A673 (cell line): ENCODE data around the gene TENM4. TPM values are rescaled to one million over a fixed set of nuclear protein-coding genes. Genes with fewer than 3 reads are reported as not detected.

ENCODE experiments used
- BruUV-seq: library from RNA; stranded (reverse); fragments of 400-500 nt; replicated peaks from 2 replicates; lab custom pipeline; 2021; lab: Mats Ljungman, UMichigan
- CTCF ChIA-PET: fragments of 300-600 bp; sonication (Branson Sonifier 250); formaldehyde crosslinking; loops from one replicate; lab custom pipeline; 2022; ENCODE audit warnings: antibody characterized with exemption; lab: Charles Lee
- POLR2A ChIA-PET: fragments of 300-600 bp; sonication (Branson Sonifier 250); formaldehyde crosslinking; loops from one replicate; lab custom pipeline; 2022; ENCODE audit warnings: antibody characterized with exemption; ENCODE audit not compliant: low non-redundant PET; lab: Charles Lee
- DNase-seq: peaks from one replicate; pipeline ENCODE4 v3.0.0-alpha.2; 2015; ENCODE audit warnings: low spot score
- H3K27ac ChIP-seq: fragments of 200-600 bp; sonication (generic); 2 replicates; pipeline ENCODE4 v1.5.1; 2016; ENCODE audit warnings: mixed run types, low read depth, mild to moderate bottlenecking, mixed read lengths, antibody characterized with exemption, low read length; ENCODE audit not compliant: poor library complexity, severe bottlenecking
- H3K27me3 ChIP-seq: fragments of 200-600 bp; sonication (generic); replicated peaks from 2 replicates; pipeline ENCODE4 v1.6.1; 2017; ENCODE audit warnings: mixed run types, low read depth, mild to moderate bottlenecking, mixed read lengths, antibody characterized with exemption, low read length; ENCODE audit not compliant: insufficient read depth, poor library complexity
- H3K36me3 ChIP-seq: fragments of 200-600 bp; sonication (generic); 2 replicates; pipeline ENCODE4 v1.6.1; 2016; ENCODE audit warnings: mixed run types, mild to moderate bottlenecking, mixed read lengths, antibody characterized with exemption, low read length; ENCODE audit not compliant: insufficient read depth, poor library complexity, severe bottlenecking
- H3K4me1 ChIP-seq: fragments of 200-600 bp; sonication (generic); 2 replicates; pipeline ENCODE4 v1.6.1; 2017; ENCODE audit warnings: mixed run types, mild to moderate bottlenecking, mixed read lengths, antibody characterized with exemption, low read length; ENCODE audit not compliant: insufficient read depth, poor library complexity, severe bottlenecking
- H3K4me3 ChIP-seq: fragments of 200-600 bp; sonication (generic); 2 replicates; pipeline ENCODE4 v1.5.1; 2016; ENCODE audit warnings: low read depth, mixed run types, mild to moderate bottlenecking, mixed read lengths, low read length; ENCODE audit not compliant: poor library complexity, severe bottlenecking
- H3K9me3 ChIP-seq: fragments of 200-600 bp; sonication (generic); 2 replicates; pipeline ENCODE4 v1.6.1; 2016; ENCODE audit warnings: mixed run types, low read depth, mild to moderate bottlenecking, mixed read lengths, antibody characterized with exemption, low read length; ENCODE audit not compliant: poor library complexity, severe bottlenecking
- EZH2 ChIP-seq: fragments of 200-600 bp; sonication (generic); IDR thresholded peaks from 2 replicates; pipeline ENCODE4 v1.6.1; 2017; ENCODE audit warnings: borderline replicate concordance, low read depth, mild to moderate bottlenecking, mixed read lengths, antibody characterized with exemption, low read length; ENCODE audit not compliant: poor library complexity, severe bottlenecking
- intact Hi-C: fragments of 100-400 bp; cut with micrococcal nuclease; formaldehyde crosslinking; loops from one replicate; pipeline ENCODE4 v1.10.0; 2022; ENCODE audit not compliant: unreplicated experiment
- total RNA-seq: library from RNA; stranded (reverse); gene quantifications from 2 replicates; pipeline ENCODE4 v1.2.3, GENCODE V29; 2021
- TF ChIP-seq, protein P1 (sequence below): fragments of 300-800, 200-600 bp; sonication (generic); conservative IDR thresholded peaks from 2 replicates; pipeline ENCODE4 v1.5.1; 2017; ENCODE audit warnings: low read depth, mild to moderate bottlenecking, antibody characterized with exemption, low read length, moderate library complexity, mixed read lengths

TENM4 gene
- total RNA-seq, 1 experiment from 2014 or later: 0.11 TPM

- H3K4me3 ChIP-seq: no peak overlapping the region
- H3K36me3 ChIP-seq: no peaks in the 10 kb centered on the region
- intact Hi-C loops: no loop called here
- no peak for DNase-seq
- H3K27me3 ChIP-seq: peaks cover 57% of the 10 kb centered on the region
- no TSS peak for BruUV-seq
- no peak overlapping the region for H3K27ac ChIP-seq
- TF ChIP-seq, protein P1, sequence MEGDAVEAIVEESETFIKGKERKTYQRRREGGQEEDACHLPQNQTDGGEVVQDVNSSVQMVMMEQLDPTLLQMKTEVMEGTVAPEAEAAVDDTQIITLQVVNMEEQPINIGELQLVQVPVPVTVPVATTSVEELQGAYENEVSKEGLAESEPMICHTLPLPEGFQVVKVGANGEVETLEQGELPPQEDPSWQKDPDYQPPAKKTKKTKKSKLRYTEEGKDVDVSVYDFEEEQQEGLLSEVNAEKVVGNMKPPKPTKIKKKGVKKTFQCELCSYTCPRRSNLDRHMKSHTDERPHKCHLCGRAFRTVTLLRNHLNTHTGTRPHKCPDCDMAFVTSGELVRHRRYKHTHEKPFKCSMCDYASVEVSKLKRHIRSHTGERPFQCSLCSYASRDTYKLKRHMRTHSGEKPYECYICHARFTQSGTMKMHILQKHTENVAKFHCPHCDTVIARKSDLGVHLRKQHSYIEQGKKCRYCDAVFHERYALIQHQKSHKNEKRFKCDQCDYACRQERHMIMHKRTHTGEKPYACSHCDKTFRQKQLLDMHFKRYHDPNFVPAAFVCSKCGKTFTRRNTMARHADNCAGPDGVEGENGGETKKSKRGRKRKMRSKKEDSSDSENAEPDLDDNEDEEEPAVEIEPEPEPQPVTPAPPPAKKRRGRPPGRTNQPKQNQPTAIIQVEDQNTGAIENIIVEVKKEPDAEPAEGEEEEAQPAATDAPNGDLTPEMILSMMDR: no peak
- no peak for TF ChIP-seq EZH2
- ChIA-PET CTCF (no interaction called here), POLR2A (no interaction called here)
- H3K9me3 ChIP-seq: no peaks in the 10 kb centered on the region
- H3K4me1 ChIP-seq: no peaks in the 10 kb centered on the region
These were observed 571.5 kb downstream of the TENM4 start for GRCh38 chr11:78869293-78869692.

DNA sequence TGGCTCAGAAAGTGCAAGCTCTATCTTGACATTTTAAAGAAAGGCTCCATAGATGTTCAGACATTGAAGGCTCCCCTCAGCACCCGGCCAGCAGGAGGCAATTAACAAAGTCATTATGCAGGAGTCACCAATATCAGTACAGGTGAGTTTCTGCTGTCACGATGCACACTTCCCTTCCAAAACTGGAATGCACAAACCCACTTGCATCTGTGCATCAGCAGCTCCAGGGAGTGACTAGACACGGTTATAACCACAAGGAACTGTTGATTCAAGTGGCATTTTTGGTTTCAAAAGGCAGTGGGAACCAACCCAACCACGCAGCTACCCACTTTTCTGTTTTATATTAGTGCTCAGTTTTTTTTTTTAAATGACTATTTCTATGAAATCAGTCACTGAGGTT, 572.3 kb downstream of the TENM4 start:
- intact Hi-C loops: no loop called here
- TF ChIP-seq, protein P1: no peak
- TF ChIP-seq EZH2: no peak
- no peak overlapping the region for H3K4me3 ChIP-seq
- no peaks in the 10 kb centered on the region for H3K36me3 ChIP-seq
- no peak overlapping the region for H3K27ac ChIP-seq
- CTCF ChIA-PET: no interaction called here
- POLR2A ChIA-PET: no interaction called here
- H3K27me3 ChIP-seq: peaks cover 57% of the 10 kb centered on the region
- no TSS peak for BruUV-seq
- no peaks in the 10 kb centered on the region for H3K4me1 ChIP-seq
- no peak for DNase-seq
- no peaks in the 10 kb centered on the region for H3K9me3 ChIP-seq

- Histone ChIP-seq H3K4me3 (no peak overlapping the region), H3K4me1 (no peaks in the 10 kb centered on the region), H3K27me3 (peaks cover 21% of the 10 kb centered on the region), H3K36me3 (no peaks in the 10 kb centered on the region), H3K9me3 (no peaks in the 10 kb centered on the region), H3K27ac (no peak overlapping the region)
- peak; percentile 41 for DNase-seq
- ChIA-PET POLR2A (no interaction called here), CTCF (no interaction called here)
- intact Hi-C loops: no loop called here
- no TSS peak for BruUV-seq
- TF ChIP-seq EZH2: no peak
- TF ChIP-seq, protein P1: no peak
These were observed 580.0 kb downstream of the TENM4 start for GRCh38 chr11:78860720-78861422.
